NCI-H1105 treated with DMSO at 0.1 percent for 48 hours (cell line): ENCODE results near the gene MAPKAPK2.
"Not testable (repeated sequence)": the region's sequence is repeated elsewhere in the genome, so short reads cannot be mapped to it uniquely, and the experiment has no call there.

Source experiments
- DNase-seq: peaks from one replicate; lab custom pipeline; 2025; lab: John Stamatoyannopoulos, UW

MAPKAPK2 gene

DNA sequence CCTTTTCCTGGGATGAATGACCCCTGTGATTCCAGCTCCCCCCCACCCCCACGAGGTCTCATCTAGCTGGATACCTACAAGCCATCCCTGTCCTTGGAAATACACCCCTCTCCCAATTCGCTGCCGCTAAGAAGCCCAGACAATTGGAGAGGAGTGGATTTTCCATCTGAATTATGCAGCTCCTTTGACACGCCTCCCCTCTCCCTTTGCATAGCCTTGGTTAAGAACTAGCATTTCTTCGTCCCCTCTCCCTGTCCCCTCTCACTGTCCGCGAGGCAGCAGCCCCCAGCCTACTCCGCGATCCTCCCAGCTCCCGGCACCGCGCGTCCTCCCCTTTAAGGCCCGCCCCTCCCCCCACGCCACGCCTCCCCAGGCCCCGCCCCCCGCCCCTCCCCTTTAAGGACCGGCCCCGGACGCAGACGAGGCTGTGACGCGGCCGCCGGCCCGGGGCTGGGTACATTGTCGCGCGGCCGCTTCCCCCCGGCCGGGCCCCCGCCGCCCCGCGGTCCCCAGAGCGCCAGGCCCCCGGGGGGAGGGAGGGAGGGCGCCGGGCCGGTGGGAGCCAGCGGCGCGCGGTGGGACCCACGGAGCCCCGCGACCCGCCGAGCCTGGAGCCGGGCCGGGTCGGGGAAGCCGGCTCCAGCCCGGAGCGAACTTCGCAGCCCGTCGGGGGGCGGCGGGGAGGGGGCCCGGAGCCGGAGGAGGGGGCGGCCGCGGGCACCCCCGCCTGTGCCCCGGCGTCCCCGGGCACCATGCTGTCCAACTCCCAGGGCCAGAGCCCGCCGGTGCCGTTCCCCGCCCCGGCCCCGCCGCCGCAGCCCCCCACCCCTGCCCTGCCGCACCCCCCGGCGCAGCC is at the start of gene MAPKAPK2:
MAPKAPK2 (plus strand) TSS at position 428 of the 856 bp plus-strand sequence; CDS start at position 753, 325 bp downstream.
- peak; percentile 59 for DNase-seq

GRCh38 chr1:206635080-206635977 is 49.4 kb upstream of the MAPKAPK2 start, which contains the start of gene DYRK3:
Gene DYRK3, plus strand, starts transcription at chr1:206635536. Its CDS starts 168 bp downstream, at chr1:206635704.
- DNase-seq = peak; percentile 93

DNA sequence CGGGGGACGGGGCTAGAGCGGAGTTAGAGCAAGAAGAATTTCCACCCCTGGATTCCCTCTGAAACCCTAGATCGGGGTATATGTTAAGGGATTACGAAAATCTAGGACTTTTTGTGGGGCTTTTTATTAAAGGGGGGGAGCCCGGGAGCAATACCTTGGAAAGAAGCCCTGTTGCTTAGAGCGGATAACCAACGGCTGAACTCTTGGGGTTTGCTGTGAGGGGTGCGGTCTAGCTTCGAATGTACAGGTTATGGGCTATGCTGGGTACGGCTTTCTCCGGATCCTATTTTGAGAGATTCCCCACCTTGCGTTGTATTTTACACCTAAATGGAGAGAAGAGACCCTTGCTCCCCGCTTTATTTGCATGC is 48.7 kb upstream of the MAPKAPK2 start:
- DNase-seq = peak; percentile 46

GRCh38 chr1:206636671-206637070 is 48.0 kb upstream of the MAPKAPK2 start:
- DNase-seq = no peak

- no peak for DNase-seq
Observed at GRCh38 chr1:206637605-206638004, 47.1 kb upstream of the MAPKAPK2 start.

- DNase-seq = not testable (repeated sequence)
Observed at GRCh38 chr1:206642074-206642473, 42.6 kb upstream of the MAPKAPK2 start.

GRCh38 chr1:206643118-206643698 is 41.5 kb upstream of the MAPKAPK2 start:
- no peak for DNase-seq

GRCh38 chr1:206646504-206646903 is 38.2 kb upstream of the MAPKAPK2 start:
- no peak for DNase-seq

DNA sequence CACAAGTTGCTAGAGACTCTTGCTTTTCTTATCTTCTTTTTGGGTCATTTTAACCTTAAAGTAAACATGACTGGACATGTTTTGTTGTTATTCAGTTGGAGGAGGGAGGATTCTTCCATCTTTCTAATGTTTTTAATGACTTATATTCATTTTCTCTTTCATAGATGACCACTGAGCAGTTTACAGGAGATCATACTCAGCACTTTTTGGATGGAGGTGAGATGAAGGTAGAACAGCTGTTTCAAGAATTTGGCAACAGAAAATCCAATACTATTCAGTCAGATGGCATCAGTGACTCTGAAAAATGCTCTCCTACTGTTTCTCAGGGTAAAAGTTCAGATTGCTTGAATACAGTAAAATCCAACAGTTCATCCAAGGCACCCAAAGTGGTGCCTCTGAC is 37.5 kb upstream of the MAPKAPK2 start:
- no peak for DNase-seq

GRCh38 chr1:206649261-206649921 is 35.3 kb upstream of the MAPKAPK2 start:
- DNase-seq = no peak

- no peak for DNase-seq
Observed at GRCh38 chr1:206651014-206651413, 33.7 kb upstream of the MAPKAPK2 start.

DNA sequence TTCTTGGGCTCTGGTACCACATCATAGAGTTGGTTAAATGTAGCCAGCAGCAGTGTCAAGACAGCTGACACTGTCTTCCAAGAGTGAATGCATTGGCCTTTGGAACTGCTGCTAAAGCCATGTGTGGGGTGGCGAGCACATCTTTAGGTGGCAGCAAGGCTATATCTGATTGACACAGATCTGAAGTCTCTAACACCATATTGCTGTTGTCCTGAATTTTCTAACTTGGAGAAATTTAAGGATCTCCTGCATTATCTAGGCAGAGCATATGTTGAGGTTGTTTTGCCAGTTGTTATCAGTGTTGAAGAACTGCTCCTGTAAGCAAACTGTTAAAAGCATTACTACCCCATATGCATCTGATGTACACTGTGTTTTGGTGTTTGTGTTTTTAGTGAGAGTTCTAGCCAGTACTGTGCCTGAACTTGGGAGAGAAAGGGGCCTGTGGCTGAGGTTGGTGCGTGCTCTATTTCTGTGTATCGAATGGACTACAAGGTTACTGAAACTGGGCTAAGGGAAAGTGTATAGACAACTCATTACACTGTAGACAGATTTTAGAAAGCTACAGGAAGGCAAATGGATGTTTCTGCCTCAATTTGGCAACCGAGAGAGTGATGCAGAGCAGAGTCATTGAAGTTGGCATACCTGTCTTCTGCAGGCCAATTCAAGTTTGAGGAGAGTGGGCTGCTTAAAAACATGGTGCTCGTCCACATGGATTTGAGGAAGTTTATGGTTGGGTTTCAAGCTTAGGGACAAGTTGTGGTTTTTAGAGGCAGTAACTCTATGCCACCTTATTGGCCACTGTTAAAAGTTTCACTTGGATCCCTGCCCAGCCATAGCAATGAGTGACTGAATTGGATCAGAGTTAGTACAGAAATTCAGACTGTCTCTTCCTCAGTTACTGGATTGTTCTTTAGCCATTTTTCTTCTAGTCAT is 32.5 kb upstream of the MAPKAPK2 start:
- DNase-seq = no peak

- no peak for DNase-seq
Observed at GRCh38 chr1:206653715-206654459, 30.8 kb upstream of the MAPKAPK2 start.

DNA sequence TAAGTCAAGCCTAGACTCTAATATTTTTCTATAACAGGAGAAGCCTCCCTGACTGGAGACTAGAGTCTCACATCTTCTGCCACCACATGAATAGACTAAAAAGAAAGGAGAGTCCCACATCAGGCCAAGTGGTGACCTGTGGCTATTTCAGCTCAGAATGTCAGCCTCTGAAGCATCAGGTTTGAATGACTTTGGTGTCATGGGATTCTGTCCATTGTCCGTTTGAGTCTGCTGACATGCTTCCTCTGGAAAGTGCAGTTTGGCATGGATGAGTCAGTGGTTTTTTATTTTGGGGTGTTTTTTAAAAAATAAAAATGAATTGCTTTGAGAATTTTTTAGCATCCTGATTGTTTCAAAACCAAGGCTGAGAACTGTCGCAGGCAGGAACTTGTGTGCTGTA is 29.9 kb upstream of the MAPKAPK2 start:
- DNase-seq = no peak

DNA sequence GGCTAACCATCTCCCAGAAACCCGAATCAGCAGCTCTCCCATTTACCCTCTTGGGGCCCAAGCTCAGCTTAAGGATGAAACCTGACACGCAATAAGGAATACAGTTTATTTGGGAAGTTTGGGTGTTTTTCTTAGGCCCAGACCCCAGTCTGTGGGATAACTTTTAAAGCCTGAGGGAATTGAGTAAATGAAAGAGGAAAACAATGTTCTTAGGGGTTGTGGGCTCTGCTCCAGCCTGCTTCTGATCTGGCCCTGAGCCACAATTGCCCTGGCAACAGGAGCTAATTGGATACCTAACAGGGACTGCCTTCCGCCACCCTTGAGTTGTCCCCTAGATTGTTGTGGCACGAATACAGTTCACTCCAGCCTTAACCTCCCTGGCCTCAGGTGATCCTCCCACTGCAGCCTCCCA is 29.2 kb upstream of the MAPKAPK2 start:
- peak; percentile 79 for DNase-seq

DNA sequence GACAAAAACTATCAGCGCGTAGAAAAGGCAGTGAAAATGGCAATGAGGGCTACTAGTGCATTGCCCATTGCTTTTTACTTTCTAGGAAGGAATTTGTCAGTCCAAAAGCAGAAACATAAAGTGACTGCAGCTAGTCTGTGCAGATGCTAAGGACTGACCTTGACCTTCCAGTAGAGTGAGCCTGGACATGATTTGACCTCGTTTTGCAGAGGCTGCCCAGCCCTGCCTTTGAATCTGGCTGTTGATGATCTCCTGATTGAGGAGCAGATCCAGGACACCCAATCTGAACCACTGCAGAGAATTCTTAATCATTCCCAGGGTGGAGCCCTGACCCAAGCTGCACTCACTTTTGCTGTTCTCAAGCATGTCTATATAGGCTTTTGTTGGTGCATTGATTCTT is 27.8 kb upstream of the MAPKAPK2 start:
- no peak for DNase-seq

- no peak for DNase-seq
Observed at GRCh38 chr1:206657751-206658150, 27.0 kb upstream of the MAPKAPK2 start.

- no peak for DNase-seq
Observed at GRCh38 chr1:206658264-206658980, 26.3 kb upstream of the MAPKAPK2 start.

GRCh38 chr1:206658981-206659273 is 25.8 kb upstream of the MAPKAPK2 start:
- DNase-seq = no peak

DNA sequence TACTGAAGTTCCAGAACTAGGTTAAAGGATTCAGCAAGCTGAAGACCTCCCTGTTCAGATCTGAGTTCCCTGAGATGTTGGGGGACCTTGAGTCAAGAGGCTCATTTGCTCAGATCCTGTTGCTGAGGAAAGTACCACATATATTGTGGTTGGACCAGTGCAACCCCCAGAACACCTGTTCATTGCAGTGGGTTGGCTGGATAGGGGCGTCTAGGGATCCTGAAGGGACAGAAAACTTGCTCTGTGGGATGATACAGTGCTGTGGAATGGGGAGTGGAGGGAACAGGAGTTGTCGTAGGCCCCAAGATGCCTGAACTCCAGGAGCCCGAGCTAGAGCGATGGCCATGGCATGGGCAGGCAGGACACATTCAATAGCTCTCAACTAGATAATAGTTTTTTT is 24.6 kb upstream of the MAPKAPK2 start:
- DNase-seq = no peak
